AML-193 (cell line): ENCODE data around the gene SLC4A7.
"Not testable (repeated sequence)": the region's sequence is repeated elsewhere in the genome, so short reads cannot be mapped to it uniquely, and the experiment has no call there.

Experiments
- DNase-seq, 2 experiments: peaks; one replicate each; lab custom pipeline; 2025; lab: John Stamatoyannopoulos, UW

The SLC4A7 gene

DNA sequence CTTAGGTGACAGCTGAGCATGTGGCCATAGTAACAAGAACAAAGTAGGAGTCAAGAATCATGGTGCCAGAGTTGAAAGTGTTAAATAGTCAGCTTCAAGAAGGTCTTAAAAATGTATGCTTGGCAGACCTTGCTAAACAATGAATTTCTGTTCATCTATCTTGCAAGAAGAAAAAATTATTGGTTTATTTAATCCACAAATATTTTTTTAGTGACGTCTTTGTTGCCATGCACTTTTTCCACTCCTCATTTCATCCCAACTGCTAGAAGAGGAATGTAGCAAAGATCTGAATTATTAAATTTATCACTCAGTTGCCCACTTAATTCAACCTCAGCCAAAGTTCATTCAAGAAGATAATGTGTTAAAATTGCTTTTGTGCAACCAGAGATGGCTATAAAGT, 3.2 kb upstream of the SLC4A7 start:
- no peak for DNase-seq

- DNase-seq: no peak
Observed at GRCh38 chr3:27486336-27486735, 2.2 kb upstream of the SLC4A7 start.

DNA sequence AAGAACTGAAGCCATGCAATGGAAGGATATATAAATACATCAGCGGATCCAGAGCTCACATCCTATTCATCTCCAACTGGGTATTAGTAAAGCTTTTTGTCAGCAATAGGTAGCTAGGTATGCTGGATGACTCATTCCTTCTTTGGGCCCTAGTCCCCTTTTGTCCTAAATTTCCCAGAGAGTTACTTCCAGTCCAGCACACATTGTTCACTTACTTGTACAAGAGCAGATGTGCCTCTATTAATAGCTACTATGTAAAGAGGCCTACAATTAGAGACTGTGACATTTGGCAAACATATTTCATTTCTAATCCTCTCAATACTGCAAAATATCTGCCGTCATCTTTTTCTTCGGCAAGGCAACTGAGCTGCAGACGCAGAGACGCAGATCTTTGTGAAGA, 1.7 kb upstream of the SLC4A7 start:
- no peak for DNase-seq

DNA sequence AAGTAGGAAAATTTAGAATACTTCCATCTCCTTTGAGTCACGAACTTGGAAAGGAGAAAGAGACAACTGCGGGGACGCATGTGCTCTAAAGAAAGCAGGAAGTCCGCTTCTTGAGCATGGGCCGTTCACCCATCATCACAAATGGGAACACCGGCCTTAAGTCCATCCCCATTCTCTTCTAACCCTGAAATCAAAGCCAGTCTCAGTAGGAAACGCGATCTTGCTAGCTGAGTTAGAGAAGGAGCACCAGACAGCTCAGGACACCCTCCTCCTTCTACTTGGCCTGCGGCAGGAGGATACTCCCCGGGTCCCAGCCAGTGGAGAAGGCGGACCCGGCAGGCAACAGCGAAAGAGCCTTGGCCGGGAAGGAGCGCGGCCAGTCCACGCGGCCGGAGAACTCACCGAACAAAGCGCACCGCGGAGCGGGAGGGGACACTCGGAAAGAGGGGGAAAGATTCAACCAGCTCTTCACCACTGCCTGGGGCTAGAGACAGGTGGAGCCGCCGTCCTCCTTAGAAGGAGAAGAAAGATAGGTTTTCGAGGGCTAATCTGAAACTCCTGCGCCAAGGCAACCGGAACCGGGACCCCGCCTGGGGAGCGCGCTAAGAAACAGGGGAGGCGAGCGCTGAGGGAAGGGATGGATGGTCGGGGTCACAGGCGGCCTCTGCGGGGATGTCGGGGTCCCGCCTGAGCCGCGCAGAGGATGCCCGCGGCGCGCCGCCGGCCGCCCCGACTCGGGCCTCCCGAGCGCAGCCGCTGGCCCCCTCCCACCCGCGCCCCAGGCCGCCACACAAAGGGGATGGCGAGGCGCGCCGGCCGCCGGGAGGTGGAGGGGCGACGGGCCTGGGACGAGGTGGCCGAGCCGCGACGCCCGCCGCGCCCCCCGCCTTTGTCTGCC, 818 bp downstream of the SLC4A7 start:
- DNase-seq: peak; percentile 70 to 75

DNA sequence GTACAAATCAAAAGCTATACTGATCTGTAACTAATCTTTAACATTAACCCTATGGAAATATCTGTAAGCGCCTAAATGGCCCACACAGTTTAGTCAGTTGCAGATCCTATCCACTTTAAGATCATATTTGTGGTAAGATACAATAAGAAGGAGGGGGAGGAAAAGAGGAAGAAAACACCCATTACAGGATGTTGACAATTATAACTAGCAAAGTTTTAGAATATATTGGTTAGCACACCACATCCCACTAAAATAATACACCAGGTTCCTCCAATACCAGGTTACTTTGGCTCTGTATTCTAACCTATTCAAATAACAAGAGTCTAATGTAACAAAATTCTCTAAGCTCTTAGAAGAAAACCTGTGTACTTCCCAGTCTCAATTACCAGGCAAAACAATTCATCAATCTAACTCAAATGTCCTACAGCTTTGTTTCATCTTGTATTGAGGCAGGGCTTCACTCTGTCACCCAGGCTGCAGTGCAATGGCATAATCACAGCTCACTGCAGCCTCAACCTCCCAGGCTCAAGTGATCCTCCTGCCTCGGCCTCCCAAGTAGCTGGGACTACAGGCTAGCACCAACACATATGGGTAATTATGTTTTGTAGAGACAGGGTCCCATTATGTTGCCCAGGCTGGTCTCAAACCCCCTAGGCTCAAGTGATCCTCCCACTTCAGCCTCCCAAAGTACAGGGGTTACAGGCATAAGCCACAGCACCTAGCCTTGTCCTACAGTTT, 4.2 kb downstream of the SLC4A7 start:
- peak; percentile 68 to 76 for DNase-seq

DNA sequence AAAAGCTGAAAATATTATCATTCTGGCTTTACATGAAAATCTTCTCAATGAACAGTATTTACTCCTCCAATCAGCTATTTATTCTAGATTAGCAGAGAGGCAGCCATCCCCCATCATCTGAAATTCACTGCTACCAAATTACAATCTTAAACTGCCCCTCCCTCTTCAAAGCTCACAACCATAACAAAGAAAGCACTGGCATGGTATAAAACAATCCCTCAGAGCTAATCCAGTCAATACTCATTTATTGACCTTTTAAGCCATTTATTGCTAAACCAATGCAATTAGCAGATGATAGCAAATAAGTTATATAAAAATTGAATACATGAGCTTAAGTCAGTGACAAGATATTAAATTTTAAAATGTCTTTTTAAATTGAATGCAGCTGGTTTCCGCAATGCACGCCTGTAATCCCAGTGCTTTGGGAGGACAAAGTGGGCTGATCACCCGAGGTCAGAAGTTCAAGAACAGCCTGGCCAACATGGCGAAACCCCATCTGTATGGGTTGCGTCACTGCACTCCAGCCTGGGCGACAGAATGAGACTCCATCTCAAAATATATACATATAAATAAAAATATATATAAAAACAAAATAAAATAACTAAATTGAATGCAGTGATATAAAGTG, 12.1 kb downstream of the SLC4A7 start:
- DNase-seq: no peak

DNA sequence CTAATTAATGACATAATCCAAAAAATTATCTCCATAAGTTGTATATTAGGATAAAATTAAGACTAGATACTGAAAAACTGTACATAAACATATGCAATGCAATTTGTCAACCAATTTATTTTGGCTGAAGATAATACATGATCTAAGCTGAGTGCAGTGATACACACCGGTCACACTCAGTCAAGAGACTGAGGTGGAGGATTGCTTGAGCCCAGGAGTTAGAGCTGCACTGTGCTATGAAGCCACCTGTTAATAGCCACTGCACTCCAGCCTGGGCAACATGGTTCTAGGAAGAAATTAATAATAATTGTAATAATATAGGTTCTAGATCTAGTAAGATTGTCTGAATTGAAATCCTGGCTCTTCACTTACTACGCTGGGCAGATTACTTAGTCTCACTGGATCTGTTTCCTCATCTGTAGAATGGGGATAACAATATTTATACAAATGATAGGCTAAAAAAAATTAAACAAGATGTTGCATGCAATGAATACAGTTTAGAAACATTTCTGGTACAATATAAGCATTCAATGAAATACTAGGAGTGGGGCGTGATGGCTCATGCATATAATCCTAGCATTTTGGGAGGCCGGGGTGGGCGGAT, 15.8 kb downstream of the SLC4A7 start:
- DNase-seq: no peak

GRCh38 chr3:27467545-27467944, 16.6 kb downstream of the SLC4A7 start:
- peak; percentile 81 to 86 for DNase-seq

DNA sequence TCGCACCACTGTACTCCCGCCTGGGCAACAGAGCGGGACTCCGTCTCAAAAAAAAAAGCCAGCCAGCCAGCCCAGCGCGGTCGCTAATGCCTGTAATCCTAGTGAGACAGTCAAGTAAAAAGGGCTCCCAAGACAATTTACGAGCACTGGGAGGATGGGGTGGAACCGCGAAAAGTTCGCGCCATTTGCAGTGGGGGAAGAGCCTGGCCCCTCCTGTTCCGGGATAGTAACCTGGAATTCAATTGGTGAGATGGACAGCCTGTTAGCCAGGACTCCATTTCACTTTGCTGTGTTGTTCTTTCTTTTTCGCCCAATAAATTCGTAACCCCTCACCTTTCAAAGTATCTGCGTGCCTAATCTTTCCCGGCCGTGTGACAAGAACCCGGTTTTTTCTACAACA, 19.5 kb downstream of the SLC4A7 start:
- no peak for DNase-seq

GRCh38 chr3:27462228-27462627, 22.0 kb downstream of the SLC4A7 start:
- DNase-seq: no peak

GRCh38 chr3:27458929-27459328, 25.3 kb downstream of the SLC4A7 start:
- no peak for DNase-seq

DNA sequence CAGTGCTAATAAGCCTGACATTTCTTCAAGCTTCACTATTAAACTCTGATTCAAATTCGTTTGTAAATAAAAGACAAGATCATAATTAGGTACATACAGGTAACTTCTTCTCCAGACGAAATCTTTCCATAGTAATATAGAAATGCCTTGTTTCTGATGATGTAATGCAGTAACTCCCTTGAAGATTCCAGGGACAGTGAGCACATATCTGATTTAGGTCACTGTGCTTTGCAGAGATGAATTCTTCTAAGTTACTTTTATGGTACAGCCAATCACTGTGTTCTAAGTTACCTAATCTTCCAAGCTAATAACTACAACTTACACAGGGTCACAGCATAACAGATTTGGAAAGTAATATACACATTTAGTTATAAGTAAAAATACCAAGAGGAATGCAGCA, 27.6 kb downstream of the SLC4A7 start:
- no peak for DNase-seq

- peak in 1 of 2 experiments; percentile 17 for DNase-seq
Observed at GRCh38 chr3:27454914-27455313, 29.3 kb downstream of the SLC4A7 start.

- no peak for DNase-seq
Observed at GRCh38 chr3:27454461-27454860, 29.7 kb downstream of the SLC4A7 start.

GRCh38 chr3:27452368-27453090, 31.7 kb downstream of the SLC4A7 start:
- no peak for DNase-seq

GRCh38 chr3:27451842-27452241, 32.3 kb downstream of the SLC4A7 start:
- no peak for DNase-seq

- DNase-seq: no peak
Observed at GRCh38 chr3:27451251-27451650, 32.9 kb downstream of the SLC4A7 start.

GRCh38 chr3:27449530-27450150, 34.5 kb downstream of the SLC4A7 start:
- DNase-seq: no peak

GRCh38 chr3:27442995-27443394, 41.2 kb downstream of the SLC4A7 start:
- DNase-seq: not testable (repeated sequence)

DNA sequence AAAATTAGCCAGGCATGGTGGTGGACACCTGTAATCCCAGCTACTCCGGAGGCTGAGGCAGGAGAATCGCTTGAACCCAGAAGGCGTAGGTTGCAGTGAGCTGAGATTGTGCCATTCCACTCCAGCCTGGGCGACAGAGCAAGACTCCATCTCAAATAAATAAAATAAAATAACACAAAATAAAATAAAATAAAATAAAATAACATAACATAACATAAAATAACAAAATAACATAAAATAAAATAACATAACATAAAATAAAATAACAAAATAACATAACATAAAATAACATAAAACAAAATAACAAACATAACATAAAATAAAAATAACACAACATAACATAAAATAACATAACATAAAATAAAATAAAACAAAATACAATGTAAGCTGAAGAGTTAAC, 45.8 kb downstream of the SLC4A7 start:
- not testable (repeated sequence) for DNase-seq

- DNase-seq: no peak
Observed at GRCh38 chr3:27431116-27431515, 53.1 kb downstream of the SLC4A7 start.
